SKM-1 (cell line): ENCODE data around the gene ARPC1A.
"Not testable (repeated sequence)": the region's sequence is repeated elsewhere in the genome, so short reads cannot be mapped to it uniquely, and the experiment has no call there.

Source experiments
- DNase-seq: peaks from one replicate; lab custom pipeline; 2025; ENCODE audit not compliant: unreplicated experiment; lab: John Stamatoyannopoulos, UW

Gene ARPC1A

GRCh38 chr7:99368750-99369389 is 43.2 kb downstream of the ARPC1A start:
- DNase-seq = no peak

GRCh38 chr7:99369767-99370391 is 44.2 kb downstream of the ARPC1A start:
- DNase-seq = no peak

GRCh38 chr7:99371376-99371920 is 45.8 kb downstream of the ARPC1A start:
- no peak for DNase-seq

- no peak for DNase-seq
These were observed 46.8 kb downstream of the ARPC1A start for GRCh38 chr7:99372275-99373090.

GRCh38 chr7:99373091-99374066 is 47.7 kb downstream of the ARPC1A start:
- no peak for DNase-seq

GRCh38 chr7:99374111-99375064 is 48.7 kb downstream of the ARPC1A start, which contains the start of gene ARPC1B:
ARPC1B (plus strand) TSS chr7:99374730; CDS start chr7:99385715, 10,985 bp downstream.
- DNase-seq = peak; percentile 75

GRCh38 chr7:99375070-99375807 is 49.5 kb downstream of the ARPC1A start:
- DNase-seq = peak; percentile 39

GRCh38 chr7:99379043-99379577 is 53.4 kb downstream of the ARPC1A start:
- peak; percentile 78 for DNase-seq

- not testable (repeated sequence) for DNase-seq
These were observed 54.0 kb downstream of the ARPC1A start for GRCh38 chr7:99379693-99380031.

GRCh38 chr7:99380032-99380822 is 54.5 kb downstream of the ARPC1A start:
- peak; percentile 97 for DNase-seq

- no peak for DNase-seq
These were observed 55.3 kb downstream of the ARPC1A start for GRCh38 chr7:99380823-99381663.

GRCh38 chr7:99381664-99382075 is 56.0 kb downstream of the ARPC1A start:
- DNase-seq = no peak

GRCh38 chr7:99383203-99383602 is 57.5 kb downstream of the ARPC1A start:
- no peak for DNase-seq

- no peak for DNase-seq
These were observed 58.2 kb downstream of the ARPC1A start for GRCh38 chr7:99383791-99384370.

GRCh38 chr7:99384523-99384922 is 58.8 kb downstream of the ARPC1A start:
- no peak for DNase-seq

- no peak for DNase-seq
These were observed 59.9 kb downstream of the ARPC1A start for GRCh38 chr7:99385564-99385963.
